ENCODE measurements around the gene THAP2.

The THAP2 gene

DNA sequence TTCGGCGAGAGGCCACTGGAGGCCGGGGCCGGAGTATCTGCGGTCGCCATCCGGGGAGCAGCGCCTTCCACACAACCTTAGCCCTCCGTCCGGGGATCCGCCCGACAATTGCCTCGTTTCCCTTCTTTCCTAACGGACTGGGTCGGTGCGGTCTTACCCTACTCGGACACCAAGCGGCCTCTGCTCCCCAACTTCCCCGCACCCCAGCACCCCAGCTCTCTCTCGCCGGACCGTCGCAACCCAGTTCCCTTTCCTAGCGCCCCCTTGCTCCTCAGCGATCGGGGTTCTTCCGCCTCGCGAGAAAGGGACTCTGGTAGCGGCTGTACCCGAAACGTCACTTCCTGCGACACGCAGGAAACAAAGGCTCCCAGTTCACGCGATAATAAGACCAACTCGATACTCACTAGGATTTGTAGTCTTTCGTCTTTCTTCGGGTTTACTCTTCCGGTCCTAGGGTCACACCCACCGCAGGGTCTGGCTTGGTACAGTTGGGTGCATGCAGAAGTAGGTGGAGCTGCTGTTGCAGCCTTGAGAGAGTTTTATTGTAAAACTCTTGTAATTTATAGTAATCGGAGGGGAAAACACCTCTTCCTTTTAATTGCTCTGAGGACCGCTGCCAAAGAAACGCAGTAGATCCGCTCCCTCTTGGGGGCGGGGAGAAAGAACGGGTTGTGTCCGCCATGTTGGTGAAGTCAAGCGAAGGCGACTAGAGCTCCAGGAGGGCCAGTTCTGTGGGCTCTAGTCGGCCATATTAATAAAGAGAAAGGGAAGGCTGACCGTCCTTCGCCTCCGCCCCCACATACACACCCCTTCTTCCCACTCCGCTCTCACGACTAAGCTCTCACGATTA is at the start of gene THAP2, which contains the start of gene ZFC3H1:
Gene THAP2, plus strand, starts transcription at position 741 of the 850 bp plus-strand sequence. CDS start 209 bp downstream, outside the sequence.
Gene ZFC3H1, minus strand, starts transcription at position 288 of the 850 bp plus-strand sequence. Its CDS starts 238 bp downstream, at position 50.
- peak; percentile 80 to 86 (median 84) for DNase-seq (ENCODE audit: low read depth in 2 of 3, low spot score in 1 of 3)

DNA sequence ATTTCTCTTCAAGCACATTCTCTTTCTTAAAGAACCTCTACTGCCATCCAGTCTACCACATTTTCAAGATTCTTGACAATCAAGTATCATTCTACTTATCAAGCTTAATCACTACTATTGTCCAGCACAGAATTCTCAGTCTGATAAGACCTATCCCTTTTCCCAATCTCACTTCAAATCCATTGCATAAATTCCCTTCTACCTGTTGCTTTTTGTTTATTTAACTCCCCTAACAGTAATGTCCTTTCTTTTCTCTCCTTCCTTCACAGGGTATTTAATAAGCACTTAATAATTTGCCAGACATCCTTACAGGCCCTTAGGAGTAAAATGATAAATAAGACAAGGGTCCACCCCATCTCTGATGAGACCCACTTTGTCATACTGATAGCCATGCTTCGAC is 42.2 kb upstream of the THAP2 start:
- DNase-seq (ENCODE audit: low read depth in 2 of 3, low spot score in 1 of 3), result no peak

DNA sequence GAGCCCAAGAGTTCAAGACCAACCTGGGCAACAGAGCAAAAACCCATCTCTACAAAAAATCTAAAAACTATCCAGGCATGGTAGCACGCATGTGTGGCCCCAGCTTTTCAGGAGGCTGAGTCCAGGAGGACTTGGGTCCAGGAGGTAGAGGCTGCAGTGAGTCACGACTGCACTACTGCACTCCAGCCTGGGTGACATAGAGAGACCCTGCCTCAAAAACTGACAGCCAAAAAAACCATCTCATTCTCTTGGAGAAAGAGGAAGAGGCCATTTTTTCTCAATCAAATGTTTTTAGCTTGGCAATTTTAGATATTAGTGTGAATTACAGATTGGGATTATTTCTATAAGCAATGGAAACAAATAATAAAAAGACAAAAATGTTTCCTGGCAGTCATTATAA is 38.6 kb upstream of the THAP2 start:
- no peak for DNase-seq (ENCODE audit: low read depth in 2 of 3, low spot score in 1 of 3)

DNA sequence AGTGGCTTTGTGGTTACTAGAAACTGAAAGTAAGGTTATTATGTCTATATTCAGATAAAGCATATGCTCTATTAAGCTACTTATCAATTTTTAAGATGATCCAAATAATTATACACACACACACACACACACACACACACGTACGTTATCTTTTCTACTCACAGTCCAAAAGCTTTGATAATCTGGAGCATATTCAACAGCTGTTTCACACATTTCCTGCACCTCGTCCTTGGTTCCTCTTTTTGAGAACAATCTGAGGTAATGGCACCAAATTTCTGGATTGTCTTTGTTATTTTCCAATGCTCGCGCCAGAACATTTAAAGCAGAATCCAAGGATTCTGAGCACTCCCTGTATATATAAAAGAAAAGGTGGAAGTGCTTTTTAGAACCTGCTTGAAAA is 38.0 kb upstream of the THAP2 start:
- no peak for DNase-seq (ENCODE audit: low read depth in 2 of 3, low spot score in 1 of 3)

DNA sequence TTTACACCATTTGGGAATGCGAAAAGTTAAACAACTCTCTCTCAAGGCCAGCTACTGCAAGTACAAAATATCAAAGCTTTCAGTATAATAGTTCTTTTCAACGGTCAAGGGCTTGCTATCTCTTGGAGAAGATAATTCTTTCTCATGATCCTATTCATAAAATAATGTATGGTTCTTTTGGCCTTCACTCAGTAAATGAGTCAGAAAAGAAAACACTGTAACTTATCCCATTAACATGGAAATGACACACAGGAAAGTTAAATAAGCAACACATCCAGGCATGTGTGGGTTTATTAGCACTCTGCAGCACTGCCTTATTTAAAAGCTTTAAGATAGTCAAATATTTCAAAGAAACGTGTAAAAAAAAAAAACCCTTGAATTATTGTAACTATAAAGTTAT is 37.3 kb upstream of the THAP2 start:
- no peak for DNase-seq (ENCODE audit: low read depth in 2 of 3, low spot score in 1 of 3)

DNA sequence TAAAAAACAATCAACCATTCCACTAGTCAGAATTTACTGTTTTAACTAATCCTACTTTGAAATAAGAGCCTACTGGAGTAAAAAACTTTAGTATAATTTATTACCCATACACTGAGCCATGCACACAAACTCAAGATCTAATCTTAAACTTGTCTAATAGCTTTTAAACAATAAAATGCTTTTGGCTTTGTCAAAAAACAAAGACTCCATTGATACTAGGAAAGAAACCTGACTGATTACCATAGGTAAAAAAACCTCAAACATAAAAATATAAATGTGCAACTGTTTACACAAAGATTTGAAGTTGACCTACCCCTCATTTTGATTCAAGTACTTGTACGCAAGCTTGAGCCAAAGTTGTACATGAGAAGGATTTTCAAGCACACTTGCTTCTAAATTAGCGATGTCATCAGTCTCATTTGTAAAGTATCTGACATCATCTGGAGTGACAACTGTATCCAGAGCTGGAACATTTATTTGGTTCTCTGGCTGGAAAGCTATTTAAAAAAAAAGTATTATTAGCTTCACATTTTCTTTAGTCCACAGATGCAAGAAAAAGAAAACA is 36.6 kb upstream of the THAP2 start:
- DNase-seq (ENCODE audit: low read depth in 2 of 3, low spot score in 1 of 3), result no peak

DNA sequence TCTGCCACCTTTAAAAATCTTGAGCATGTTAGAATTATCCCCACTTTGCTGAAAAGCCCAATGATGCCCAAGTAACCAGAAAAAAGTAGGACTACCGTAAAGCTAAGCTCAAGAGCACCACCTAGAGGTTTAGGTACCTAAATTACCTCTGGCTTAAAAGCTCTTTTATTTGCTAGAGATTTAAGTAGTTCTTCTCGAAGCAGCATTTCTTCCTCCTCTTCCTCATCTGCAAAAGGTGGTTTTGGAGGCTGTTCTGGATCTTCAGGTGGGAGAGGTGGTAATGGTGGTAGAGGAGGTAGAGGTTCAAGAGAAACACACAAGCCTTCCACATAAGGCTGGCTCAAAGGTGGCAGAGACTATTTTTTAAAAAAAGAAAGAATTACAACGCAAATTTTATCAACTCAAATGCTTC is 27.4 kb upstream of the THAP2 start:
- DNase-seq (ENCODE audit: low read depth in 2 of 3, low spot score in 1 of 3), result peak in 1 of 3 donors; percentile 19

DNA sequence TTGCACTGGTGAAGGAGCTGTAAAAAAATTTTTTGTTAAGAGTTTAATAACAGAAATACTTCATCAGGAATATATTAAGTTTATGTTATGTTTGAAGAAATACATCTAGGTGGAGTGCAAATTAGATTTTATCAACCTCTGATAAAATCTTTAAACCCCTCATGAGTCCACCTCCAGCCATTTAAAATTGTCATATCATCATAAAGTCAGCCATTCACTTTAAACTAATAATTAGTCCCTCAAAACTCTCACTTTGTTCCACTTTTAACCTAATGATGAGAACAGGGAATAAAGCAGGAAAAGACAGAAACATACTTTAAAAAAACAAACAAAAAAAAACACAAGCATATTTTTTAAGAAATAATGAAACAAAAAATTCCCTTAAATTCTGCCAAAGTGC is 25.6 kb upstream of the THAP2 start:
- no peak for DNase-seq (ENCODE audit: low read depth in 2 of 3, low spot score in 1 of 3)

DNA sequence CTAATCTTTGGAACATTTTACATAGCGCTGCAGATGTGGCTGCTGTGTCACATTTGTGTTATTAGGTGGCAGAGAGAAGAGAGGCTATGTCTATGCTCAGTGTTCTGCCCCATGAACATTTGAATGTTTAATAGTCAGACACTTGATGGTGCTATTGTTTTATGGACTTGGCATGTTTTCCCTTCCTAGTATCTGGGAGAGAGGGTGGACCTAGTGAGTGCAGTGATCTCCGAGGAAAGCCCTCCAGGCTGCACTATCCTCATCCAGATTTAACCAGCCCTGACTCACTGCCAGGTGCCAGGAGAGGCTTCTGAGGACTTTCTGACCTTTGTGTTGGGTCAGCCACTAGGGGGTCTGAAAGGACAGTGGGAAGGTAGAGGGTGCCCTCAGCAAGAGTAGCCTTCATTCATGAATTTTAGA is 24.8 kb upstream of the THAP2 start:
- DNase-seq (ENCODE audit: low read depth in 2 of 3, low spot score in 1 of 3), result no peak

DNA sequence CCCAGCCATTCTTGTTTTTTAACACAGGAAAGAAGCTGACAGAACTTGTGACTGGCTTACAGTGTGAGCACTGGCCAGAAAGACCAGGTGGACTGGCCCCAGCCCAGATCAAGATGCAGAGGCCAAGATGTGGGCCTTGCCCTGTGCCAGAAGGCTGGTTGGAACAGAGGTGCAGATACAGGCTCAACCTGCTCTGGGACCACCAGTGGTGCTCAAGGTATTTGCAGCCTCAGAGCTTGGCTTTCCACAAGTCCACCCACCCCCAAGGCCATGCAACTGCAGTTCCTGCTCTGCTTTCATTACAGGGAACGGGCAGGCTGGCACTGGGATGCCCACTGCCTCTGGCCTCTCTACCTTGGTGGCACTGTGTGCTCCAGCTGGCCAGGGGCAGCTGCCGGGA is 23.8 kb upstream of the THAP2 start:
- DNase-seq (ENCODE audit: low read depth in 2 of 3, low spot score in 1 of 3), result no peak

DNA sequence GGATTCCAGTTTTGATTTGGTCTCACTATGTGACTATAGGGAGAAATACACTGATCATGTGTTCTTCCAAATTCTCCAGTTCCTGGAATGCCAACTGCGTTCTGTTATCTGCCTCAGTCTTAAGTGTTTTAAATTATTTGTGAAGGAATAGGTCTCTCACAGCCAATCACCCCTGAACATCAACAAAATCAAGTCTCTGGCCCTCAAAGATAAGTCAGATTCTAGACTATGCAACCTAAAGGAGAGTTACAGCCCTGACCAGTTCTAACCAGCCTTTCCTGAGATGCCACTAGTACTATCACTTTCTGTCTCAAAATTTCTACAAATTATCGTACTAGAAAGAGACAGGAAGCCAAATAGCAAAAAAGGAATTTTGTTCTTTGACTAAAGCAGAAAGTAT is 22.7 kb upstream of the THAP2 start:
- DNase-seq (ENCODE audit: low read depth in 2 of 3, low spot score in 1 of 3), result no peak

DNA sequence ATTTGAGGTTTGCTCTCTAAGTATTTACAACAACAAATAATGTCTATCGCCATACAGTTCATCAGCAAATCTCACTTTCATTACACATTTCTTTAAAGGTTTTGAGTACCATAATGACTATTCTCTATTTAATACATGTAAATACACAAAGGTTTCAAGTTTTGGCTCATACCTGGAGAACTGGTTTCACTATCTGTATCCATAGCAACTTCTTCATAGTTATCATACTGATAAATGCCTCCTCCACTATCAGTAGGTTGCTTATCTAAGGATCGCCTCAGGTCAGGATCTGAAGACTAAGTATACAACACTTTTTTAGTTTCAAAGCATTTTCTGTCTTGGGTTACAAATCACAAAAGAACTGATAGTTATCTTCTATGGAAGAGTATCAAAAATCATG is 21.8 kb upstream of the THAP2 start:
- DNase-seq (ENCODE audit: low read depth in 2 of 3, low spot score in 1 of 3), result no peak

DNA sequence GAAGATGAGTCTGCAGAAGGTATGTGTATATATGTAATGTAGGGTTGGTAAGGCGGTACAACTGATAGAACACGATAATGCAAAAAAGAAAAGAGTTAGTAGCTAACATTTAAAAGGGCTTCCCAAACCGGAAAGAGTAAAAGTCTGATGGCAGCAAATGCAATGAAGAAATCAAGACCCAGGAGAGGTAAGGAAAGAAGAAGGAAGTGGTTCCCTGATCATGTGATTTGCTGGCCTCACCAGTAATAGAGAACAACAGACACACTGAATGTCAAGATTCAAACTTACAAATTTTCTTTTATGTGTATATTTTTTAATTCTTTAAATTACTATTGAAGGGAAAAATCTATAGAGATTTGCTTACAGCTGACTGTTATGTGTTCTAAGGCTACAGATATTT is 18.8 kb upstream of the THAP2 start:
- no peak for DNase-seq (ENCODE audit: low read depth in 2 of 3, low spot score in 1 of 3)

DNA sequence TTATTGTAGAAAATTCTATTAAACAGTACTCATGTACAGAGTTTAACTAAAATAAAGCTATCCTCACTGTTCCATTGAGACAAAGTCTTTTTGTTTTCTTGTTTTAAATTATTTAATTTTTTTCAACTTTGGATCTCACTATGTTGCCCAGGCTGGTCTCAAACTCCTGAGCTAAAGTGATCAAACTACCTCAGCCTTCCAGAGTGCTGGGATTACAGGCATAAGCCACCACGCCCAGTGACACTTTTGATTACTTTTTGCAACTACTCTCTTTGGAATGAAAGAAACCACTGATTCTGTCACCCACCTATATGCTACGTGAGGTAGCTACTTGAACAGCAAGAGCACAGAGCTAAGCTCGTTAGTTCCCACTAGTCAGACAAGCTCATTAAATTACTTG is 17.6 kb upstream of the THAP2 start:
- DNase-seq (ENCODE audit: low read depth in 2 of 3, low spot score in 1 of 3), result no peak

DNA sequence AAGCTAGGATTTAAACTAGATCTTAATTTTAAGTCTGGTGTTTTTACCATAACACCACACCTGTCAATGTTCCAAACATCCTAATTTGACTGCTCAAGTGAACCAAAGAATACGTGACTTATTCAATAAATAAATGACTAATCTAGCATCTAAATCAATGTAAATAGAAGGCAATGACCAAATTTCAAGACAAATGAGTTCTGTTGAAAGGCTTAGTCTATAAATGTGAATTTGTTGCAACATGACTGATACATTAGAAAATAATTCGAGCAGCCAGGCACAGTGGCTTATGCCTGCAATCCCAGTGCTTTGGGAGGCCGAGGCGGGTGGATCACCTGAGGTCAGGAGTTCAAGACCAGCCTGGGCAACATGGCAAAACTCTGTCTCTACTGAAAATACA is 15.6 kb upstream of the THAP2 start:
- DNase-seq (ENCODE audit: low read depth in 2 of 3, low spot score in 1 of 3), result no peak

DNA sequence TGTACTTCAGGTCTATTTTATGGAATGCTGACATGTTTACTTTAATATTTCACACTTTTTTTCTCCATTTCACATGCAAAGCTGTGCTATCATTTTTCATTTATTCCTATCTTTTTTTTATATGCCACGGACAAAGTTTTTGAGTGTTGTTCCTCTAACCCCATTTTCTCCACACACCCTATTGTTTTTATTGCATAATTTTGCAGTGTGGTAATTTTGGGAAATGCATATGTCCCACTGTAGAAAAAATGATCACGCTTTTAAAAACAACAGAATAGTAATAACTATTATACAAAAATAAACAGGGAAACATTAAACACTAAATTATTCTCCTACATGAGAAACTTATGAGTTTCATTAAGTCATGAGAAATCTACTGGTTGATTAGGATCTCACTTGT is 14.7 kb upstream of the THAP2 start:
- DNase-seq (ENCODE audit: low read depth in 2 of 3, low spot score in 1 of 3), result no peak

DNA sequence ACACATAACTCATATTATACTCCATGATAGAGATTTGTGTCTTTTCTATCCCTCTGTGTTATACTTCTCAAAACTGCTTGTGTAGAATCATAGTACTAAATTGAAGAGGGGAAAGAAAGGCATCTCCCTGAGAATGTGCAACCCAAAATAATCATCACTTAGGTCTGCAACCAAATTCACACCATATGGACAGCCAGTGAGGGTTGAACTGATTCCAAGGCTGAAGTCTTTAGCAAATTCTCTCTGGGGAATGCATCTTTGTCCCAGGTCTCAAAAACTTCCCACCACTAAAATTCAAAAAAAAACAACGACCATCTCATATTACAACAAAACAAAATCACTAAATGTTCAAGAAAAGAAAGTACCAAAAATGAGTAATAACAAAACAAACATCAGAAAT is 11.4 kb upstream of the THAP2 start:
- DNase-seq (ENCODE audit: low read depth in 2 of 3, low spot score in 1 of 3), result no peak

DNA sequence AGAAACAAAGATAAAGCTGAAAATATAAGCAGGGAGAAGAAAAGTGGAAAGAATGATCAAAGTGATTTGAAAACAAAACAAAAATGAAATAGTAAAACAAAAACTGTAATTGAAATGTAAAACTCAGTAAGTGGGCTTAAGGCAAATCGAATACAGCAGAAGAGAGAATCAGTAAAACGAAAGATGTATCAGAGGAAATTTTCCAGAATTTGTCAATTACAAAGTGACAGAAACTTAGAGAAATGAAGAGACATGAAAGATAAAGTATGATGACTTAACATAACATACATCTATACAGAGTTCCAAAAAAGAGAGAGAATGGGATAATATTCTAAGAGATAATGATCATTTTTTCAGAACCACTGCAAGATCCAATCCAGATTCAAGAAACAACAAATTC is 11.0 kb upstream of the THAP2 start:
- DNase-seq (ENCODE audit: low read depth in 2 of 3, low spot score in 1 of 3), result no peak

DNA sequence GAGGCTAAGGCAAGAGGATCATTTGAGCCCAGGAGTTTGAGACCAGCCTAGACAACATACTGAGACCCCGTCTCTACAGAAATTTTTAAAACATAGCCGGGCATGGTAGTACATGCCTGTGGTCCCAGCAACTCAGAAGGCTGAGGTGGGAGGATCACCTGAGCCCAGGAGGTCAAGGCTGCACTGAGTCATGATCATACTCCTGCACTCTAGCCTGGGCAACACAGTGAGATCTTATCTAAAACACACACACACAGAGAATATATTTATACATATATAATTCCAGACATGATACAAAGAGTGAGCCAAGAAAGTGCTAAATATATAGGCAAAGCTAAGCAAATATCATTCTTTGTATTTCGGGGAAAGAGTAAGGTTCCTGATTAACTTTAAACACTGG is 9.9 kb upstream of the THAP2 start:
- no peak for DNase-seq (ENCODE audit: low read depth in 2 of 3, low spot score in 1 of 3)

DNA sequence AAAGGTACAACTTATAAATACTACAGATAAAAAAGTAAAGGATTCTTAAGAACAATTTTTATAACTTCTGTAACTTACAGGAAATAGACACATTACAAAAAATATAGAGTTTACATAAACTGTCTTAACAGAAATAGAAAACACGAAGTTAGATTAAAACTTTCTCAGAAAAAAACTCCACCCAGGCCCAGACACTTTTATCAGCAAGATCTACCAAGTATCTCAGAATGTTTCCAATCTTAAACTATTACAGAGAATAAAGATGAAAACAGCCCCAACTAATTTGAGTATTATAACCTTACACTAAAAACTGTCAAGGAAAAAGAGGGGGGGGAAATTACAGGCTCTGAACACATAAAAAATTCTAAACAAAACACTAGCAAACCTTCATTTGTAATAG is 8.6 kb upstream of the THAP2 start:
- DNase-seq (ENCODE audit: low read depth in 2 of 3, low spot score in 1 of 3), result no peak

DNA sequence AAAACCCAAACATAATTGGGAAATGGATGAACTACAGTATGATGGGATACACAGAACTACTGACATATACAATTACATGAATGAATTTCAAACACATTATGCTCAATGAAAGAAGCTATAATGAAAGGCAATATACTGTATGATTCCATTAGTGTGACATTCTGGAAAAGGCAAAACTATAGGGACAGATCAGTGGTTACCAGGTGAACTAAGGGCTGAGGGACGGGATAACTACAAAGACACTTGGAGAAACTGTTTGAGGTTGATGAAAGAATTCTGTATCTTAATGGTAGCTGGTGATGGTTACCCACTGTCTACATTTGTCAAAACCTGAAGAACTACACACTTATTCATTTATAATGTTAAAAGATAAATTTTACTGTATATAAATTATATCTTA is 8.2 kb upstream of the THAP2 start:
- no peak for DNase-seq (ENCODE audit: low read depth in 2 of 3, low spot score in 1 of 3)

DNA sequence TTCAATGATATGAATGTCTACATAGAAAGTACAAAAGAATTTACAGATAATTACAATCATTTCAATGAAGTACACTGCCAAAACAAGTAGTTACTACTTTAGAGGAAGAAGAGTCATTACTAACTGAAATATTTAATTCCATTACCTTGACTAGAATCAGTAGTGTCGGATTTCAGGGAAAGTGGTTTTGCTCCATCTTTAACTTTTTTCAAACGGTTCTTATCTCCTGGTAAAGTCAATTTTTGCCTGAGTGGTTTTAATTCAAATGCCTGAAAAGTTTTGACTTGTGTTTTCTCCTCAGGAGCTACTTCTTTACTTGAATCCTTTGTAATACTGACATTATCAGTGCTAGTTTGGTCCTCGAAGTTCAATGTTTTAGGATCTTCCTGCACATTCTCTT is 7.4 kb upstream of the THAP2 start:
- DNase-seq (ENCODE audit: low read depth in 2 of 3, low spot score in 1 of 3), result no peak
